ENCODE data around the gene IFNLR1.

Gene IFNLR1

GRCh38 chr1:24172598-24172997, 14.5 kb downstream of the IFNLR1 start:
- H3K4me3 ChIP-seq (ENCODE audit: low read depth, low read length): no peak overlapping the region
- TF ChIP-seq, protein P1, sequence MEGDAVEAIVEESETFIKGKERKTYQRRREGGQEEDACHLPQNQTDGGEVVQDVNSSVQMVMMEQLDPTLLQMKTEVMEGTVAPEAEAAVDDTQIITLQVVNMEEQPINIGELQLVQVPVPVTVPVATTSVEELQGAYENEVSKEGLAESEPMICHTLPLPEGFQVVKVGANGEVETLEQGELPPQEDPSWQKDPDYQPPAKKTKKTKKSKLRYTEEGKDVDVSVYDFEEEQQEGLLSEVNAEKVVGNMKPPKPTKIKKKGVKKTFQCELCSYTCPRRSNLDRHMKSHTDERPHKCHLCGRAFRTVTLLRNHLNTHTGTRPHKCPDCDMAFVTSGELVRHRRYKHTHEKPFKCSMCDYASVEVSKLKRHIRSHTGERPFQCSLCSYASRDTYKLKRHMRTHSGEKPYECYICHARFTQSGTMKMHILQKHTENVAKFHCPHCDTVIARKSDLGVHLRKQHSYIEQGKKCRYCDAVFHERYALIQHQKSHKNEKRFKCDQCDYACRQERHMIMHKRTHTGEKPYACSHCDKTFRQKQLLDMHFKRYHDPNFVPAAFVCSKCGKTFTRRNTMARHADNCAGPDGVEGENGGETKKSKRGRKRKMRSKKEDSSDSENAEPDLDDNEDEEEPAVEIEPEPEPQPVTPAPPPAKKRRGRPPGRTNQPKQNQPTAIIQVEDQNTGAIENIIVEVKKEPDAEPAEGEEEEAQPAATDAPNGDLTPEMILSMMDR (IDR thresholded peaks at IDR 0.05; ENCODE audit: insufficient read depth, low read depth, low read length, missing control alignments): no peak
- no peak for DNase-seq (ENCODE audit: low read depth)

DNA sequence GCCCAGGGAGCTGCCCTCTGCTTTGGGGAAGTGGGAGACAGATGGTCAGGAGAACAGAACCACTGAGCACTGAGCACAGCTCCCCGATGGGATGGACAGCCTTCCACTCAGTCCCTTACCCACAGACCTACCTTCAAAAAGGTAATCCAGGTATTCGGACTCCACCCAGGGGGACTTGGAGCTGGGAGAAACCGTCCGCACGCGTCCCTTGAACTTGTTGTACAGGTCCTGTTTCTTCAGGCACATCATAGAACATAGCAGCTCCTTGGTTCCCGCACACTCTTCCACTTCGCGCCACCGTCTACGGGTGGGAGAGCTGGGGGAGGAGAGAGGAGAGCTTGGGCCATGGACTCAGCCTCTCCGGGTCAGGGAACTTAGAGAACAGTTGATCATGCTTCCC, 17.8 kb downstream of the IFNLR1 start:
- TF ChIP-seq, protein P1 (IDR thresholded peaks at IDR 0.05; ENCODE audit: insufficient read depth, low read depth, low read length, missing control alignments): no peak
- no peak for DNase-seq (ENCODE audit: low read depth)
- H3K4me3 ChIP-seq (ENCODE audit: low read depth, low read length): no peak overlapping the region

GRCh38 chr1:24168245-24168644, 18.8 kb downstream of the IFNLR1 start:
- TF ChIP-seq, protein P1 (IDR thresholded peaks at IDR 0.05; ENCODE audit: insufficient read depth, low read depth, low read length, missing control alignments): no peak
- no peak overlapping the region for H3K4me3 ChIP-seq (ENCODE audit: low read depth, low read length)
- no peak for DNase-seq (ENCODE audit: low read depth)

DNA sequence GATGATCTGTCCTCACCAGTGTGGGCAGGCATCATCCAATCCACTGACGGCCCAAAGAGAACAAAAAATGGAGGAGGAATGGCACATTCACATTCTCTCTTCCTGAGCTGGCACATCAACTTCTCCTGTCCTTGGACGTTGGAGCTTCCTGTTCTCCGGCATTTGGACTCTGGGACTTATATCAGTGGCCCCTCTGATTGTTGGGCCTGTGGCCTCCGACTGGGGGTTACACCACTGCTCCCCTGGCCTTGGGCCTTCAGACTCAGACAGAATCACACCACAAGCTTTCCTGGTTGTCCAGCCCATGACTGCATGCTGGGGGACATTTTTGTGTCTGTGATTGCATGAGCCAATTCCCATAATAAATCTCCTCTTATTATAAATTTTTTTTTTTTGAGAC, 20.1 kb downstream of the IFNLR1 start:
- H3K4me3 ChIP-seq (ENCODE audit: low read depth, low read length): no peak overlapping the region
- TF ChIP-seq, protein P1 (IDR thresholded peaks at IDR 0.05; ENCODE audit: insufficient read depth, low read depth, low read length, missing control alignments): no peak
- no peak for DNase-seq (ENCODE audit: low read depth)

DNA sequence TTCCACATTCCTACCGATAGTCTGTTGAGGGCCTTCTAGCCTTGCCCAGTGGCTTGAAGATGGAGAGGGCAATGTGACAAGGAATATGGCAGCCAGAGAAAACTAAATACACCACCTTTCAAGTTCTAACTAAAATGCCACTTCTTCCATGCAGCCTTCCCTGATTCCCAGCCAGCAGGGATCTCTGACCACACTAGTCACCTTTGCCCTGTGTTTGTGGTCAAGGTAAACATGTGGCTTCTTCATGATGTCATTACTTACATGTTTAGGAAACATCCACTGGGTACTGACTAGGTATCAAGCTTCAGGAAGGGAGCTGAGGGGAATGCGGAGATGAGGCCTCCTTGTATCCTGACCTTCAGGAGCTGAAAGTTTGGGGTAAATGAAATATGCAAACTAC, 21.6 kb downstream of the IFNLR1 start:
- no peak for DNase-seq (ENCODE audit: low read depth)
- H3K4me3 ChIP-seq (ENCODE audit: low read depth, low read length): no peak overlapping the region
- TF ChIP-seq, protein P1 (IDR thresholded peaks at IDR 0.05; ENCODE audit: insufficient read depth, low read depth, low read length, missing control alignments): no peak

DNA sequence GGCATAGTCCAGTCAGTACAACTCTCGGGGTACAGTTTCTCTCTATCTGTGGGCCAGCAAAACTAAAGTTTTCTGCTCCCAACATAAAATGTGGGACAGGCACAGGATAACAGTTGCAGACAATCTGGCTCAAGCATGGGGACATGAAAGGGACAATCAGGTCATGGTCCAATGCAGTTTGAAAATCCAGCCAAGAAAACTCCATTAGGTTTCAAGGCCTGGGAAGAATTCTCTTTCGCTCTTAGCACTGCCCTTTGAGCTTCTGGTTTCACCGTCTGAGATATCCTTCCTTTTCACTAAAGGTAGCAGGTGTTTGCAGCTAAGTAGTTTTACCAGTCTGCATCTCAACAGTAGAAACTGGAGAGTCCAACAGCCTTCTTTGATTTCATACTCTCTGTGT, 23.1 kb downstream of the IFNLR1 start:
- no peak for DNase-seq (ENCODE audit: low read depth)
- H3K4me3 ChIP-seq (ENCODE audit: low read depth, low read length): no peak overlapping the region
- TF ChIP-seq, protein P1 (IDR thresholded peaks at IDR 0.05; ENCODE audit: insufficient read depth, low read depth, low read length, missing control alignments): no peak

GRCh38 chr1:24162201-24162600, 24.9 kb downstream of the IFNLR1 start:
- TF ChIP-seq, protein P1 (IDR thresholded peaks at IDR 0.05; ENCODE audit: insufficient read depth, low read depth, low read length, missing control alignments): no peak
- H3K4me3 ChIP-seq (ENCODE audit: low read depth, low read length): no peak overlapping the region
- DNase-seq (ENCODE audit: low read depth): no peak
